HK-2 (cell line): ENCODE results near the gene TUBB8.
"Not testable (repeated sequence)": the region's sequence is repeated elsewhere in the genome, so short reads cannot be mapped to it uniquely, and the experiment has no call there.

Experiments
- DNase-seq: peaks from one replicate; pipeline ENCODE4 v3.0.0-alpha.2; 2018; ENCODE audit not compliant: unreplicated experiment

Gene TUBB8

DNA sequence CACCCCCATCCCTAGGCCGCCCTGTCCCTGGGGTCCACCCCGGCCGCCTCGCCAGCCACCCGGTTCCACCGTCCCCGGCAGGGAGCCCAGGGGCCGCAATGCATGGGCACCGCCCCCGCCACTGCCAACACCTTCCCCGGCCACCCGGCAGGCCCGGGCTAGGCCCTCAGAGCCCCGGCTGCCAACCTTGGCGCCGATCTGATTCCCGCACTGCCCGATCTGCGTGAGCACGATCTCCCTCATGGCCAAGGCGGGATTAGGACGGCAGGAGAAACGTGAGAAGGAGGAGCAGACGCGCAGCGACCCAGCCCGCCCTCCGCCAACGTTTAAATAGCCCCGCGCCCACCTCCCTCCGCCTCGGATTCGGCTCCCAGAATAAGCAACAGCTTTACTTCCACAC lies at the start of gene TUBB8:
Gene TUBB8, minus strand, starts transcription at position 301 of the 400 bp plus-strand sequence. Its CDS starts 58 bp downstream, at position 243.
- DNase-seq: no peak

DNA sequence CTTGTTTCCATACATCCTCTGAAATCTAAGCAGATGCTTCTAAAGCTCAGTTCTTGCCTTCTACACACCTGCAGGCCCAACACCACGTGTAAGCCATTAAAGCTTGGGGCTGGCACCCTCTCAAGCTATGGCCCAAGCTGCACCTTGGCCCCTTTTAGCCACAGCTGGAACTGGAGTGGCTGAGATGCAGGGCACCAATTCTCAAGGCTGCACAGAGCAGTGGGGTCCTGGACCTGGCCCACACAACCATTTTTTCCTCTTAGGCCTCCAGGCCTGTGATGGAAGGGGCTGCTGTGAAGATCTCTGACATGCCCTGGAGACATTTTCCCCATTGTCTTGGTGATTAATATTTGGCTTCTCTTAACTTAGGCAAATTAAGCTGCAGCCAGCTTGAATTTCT lies 47.4 kb upstream of the TUBB8 start:
- DNase-seq: no peak

DNA sequence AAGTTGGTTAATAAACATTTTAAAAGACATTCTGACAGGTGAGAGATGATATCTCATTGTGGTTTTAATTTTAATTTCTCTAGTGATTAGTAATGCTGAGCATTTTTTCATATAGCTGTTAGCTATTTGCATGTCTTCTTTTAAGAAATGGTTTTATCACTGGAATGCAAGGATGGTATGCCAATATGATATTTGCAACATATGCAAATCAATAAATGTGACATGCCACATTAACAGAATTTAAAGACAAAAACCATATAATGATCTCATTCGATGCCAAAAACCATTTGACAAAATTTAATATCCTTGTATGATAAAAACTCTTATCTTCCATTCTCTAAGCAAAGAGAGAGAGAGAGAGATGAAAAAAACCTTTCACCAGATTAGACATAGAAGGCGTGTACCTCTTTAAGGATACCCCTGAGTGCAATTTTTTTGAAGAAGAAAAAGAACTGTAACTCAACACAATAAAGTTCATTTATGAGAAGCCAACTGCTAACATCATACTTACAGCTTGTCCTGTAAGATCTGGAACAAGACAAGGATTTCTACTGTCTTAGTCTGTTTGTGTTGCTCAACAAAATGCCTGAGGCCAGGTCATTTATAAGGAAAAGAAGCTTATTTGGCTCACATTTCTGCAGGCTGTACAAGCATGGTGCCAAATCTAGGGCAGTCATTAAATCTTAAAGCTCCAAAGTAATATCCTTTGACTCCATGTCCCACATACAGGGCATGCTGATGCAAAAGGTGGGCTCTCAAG lies 46.4 kb upstream of the TUBB8 start:
- DNase-seq: no peak

DNA sequence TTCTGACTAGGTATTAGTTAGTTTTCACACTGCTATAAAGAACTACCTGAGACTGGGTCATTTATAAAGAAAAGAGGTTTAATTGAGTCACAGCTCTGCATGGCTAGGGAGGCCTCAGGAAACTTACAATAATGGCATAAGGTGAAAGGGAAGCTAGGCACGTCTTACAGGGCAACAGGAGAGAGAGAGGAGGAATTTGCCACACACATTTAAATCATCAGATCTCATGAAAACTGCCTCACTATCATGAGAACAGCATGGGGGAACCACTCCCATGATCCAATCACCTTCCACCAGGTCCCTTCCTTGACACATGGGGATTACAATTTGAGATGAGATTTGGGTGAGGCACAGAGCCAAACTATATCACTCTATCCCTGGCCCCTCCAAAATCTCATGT lies 45.5 kb upstream of the TUBB8 start:
- DNase-seq: no peak

DNA sequence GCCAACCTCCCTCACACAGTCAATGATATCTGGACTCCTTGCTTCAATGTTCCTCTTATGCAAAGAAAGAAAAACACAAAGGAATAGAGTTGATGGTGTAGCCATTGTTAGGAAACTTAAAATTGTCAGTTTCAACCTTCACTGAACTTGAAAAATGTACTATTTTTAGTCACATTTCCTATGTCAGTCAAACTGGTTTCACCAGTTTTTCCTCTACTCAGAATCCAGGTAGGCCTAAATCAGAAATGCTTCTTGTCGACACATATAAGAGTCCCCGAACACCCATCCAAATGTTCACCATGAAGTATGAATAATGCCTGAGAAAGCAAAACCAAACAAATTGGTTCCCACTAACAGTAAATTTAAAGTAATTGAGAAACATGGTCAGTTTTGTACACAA lies 43.8 kb upstream of the TUBB8 start:
- DNase-seq: no peak

DNA sequence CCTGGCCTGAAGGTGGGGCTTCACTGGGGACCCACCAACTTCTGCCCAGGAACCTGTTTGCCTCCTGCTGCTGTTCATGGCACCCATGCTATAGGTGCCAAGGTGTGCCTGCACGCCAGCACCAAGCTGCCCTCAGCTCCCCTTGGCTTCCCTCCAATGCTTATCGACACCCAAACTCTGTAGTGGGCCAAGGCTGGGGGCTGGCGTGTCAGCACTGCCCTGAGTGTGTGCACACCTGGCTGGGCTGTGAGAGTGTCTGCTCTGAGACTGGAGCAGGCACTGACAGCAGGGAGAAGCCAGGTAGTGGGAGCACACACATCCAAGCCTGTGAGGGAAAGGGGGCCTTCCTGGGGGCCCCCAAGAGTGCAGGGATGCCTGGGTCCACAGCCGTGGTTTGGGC lies 43.1 kb upstream of the TUBB8 start:
- no peak for DNase-seq

DNA sequence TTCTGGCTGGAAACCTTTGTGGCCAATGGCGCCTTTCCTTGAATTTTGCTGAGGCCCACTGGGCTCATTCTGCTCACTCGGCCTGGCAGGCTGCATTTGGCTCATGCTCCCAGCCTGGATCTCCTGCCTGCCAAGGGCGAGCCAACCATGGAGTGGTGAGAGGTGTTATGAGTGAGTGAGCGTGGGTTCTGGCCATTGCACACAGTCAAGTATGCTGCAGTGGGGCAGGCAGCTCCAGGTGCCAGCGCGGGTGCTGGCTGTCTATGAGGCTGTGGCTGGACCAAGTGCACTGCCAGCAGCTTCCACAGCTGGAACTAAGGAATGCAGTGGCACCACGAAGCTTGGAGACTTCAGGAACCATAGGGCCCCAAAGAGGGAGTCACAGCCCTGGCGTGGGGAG lies 42.2 kb upstream of the TUBB8 start:
- no peak for DNase-seq

DNA sequence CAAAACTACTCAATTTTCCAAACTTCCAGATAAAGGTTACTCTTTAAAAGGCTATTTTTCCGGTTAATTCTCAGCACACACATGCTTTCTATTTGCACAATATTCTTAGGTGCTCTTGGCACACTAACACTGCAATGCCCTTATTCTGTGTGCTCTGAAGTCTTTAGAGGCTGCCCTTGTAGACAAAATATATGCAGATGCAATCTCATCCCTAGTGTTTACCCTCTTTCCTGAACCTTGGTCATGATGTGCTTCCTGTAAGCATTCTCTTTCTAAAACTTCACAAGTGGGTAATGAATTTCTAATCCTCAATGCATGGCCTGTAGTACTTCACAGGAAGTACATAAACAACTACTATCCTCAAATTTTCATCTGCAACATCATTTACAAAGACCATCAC lies 41.1 kb upstream of the TUBB8 start:
- DNase-seq: no peak

DNA sequence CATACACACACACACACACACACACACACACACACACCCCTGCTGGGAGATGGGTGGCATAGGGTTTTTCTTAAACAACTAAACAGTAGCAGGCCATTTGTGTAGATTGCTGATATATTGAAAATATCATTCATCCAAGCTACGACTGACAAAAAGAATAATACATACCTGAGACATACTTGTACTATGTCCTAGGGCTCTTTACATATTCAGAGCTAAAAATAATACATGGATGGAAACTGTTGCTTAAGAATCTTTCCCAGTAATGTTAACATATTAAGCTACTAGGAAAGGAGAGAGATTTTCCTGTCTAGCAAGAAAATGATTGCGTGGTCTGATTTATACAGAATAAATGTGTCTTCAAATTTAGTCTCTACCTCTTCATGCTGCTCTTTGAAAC lies 40.2 kb upstream of the TUBB8 start:
- DNase-seq: no peak

DNA sequence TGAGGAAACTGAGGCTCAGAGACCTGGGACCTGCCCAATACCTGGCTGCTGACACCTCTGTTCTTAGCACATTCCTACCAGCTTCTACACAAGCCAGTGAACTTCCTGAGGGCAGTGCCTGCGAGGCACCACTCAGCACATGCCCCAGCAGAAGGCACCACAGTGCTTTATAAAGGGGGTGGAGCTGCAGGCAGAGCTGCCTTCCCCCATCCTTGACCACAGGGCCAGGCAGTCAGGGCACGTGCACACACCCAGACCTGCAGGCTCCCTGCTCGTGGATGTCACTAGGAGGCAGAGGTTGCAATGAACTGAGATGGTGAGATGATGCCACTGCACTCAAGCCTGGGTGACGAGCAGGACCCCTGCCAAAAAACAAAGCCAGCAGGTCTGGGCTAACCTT lies 39.2 kb upstream of the TUBB8 start:
- no peak for DNase-seq

DNA sequence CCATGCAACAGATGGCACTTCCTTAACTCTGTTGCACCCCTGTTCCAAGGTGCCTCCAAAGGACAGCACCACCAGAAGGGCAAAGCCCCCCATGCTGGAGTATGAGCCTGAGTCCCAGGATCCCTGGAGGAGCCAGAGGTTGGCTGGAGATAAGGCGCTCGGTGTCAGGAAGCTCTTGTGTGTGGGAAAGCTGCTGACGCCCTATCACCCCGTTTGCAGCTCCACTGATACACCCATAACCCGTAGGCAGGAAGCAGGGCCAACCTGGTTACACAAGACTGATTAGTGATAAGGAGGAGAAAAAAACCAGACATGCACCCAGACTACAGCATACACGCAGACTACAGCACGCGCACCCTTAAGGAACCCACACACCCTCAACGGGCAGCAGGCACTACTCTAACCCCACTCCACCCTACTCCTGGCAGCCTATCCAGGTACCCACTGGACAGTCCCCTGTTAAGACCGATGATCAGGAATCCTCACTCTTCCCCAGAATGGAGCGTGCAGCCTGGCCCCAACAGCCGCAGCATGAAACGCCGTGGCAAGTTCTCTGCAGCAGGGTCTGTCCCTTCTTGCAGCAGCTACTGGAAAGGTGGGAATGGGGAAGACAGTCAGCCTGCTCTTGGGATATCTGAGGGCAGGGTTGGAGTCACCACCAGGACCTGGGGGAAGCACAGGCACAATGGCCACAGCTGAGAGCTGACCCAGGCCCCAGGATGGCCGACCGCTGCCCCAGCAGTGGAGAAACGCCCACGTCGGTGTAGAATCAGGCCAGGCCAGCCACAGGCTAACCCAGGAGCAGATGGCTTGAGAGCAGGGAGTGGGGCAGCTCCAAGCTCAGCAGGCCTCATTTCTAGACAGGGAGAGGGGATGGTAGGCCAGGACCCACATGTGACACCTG lies 38.3 kb upstream of the TUBB8 start:
- DNase-seq: no peak

DNA sequence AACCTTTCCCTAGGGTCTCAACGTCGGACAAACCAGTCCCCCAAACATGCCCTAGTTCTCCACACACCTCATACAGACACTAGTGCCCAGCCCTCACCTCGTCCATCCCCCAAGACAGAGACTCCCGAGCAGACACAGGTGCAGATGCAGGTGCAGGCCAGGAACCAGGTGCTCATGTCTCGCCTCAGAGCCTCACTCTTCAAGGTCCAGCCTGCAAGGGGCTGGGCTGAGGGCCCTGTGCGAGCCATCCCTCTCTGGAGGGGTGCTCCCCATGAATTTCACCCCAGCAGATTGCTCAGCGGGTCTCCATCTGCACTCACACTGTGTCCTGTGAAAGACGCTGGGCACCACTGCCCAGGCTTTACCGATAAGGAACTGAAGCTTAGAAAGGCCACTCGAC lies 36.9 kb upstream of the TUBB8 start:
- no peak for DNase-seq

DNA sequence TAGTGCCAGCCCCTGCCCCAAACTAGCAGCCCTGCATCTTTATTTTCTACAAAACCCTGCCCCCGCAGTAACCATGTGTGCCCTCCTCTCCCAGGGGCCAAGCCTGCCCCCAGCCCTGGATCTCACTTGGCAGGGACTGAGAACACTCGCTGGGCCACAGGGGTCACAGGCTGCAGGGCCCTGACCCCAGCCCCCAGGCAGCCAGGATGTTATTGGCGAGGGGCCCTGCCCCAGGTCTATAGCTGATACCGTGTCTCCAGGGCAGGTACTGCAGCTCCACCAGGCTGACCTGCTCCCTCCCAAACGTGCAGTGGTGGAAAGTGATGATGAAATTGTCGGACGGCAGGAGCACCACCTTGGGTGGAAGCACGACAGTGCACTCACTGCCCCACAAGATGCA lies 35.9 kb upstream of the TUBB8 start:
- DNase-seq: no peak

DNA sequence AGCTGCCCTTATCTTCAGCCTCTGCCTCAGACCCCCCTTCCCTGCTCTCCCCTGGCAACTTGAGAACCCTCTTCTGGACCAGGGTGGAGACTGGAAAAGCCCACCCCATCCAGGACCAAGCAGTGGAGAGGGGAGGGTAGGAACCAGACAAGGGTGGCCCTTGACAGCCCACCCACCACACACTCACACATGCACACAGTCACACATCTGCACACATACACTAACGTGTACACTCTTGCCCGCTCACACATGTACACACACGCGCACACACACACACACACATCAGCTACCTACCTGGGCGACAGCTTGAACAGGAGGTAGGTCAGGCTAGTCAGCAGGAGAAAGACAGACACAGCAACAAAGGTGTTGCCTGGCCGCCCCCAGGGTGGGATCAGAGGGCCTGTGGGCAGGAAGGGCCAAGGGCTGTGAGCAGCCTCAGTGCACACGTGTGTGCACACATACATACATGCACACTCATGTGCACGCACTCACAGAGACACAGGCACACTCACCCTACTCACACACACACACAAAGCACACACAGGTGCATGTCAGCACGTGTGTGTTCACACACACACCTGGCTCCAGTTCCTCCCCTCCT lies 34.9 kb upstream of the TUBB8 start:
- no peak for DNase-seq

DNA sequence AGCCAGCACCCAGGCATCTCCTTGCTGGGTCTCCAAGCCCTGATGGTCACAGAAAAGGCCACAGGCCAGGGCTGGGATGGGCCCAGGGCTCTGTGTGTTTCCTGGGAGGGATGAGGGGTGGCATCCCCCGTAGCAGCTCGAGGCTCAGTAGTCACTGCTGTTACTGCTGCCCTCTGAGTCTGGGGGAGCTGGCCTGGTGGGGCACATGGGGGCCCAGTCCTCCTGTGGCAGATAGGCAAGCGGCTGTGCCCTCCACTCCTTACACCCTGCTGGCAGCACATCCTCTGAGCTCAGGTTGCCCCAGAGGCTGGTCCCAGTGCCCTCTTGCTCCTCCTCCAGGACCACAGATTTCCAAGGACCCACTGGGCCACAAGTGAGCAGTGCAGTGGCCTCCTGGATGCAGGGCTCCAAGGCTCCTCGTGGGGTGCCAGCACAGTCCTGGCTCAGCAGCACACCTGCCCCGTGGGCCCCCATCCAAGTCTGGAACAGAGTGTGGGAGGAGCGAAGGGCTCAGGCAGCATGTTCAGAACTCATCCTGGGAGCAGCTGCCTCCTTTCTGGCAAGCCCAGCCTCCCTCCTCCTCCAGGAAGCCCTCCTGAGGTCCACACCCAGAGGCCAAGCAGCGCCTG lies 31.5 kb upstream of the TUBB8 start:
- DNase-seq: no peak

DNA sequence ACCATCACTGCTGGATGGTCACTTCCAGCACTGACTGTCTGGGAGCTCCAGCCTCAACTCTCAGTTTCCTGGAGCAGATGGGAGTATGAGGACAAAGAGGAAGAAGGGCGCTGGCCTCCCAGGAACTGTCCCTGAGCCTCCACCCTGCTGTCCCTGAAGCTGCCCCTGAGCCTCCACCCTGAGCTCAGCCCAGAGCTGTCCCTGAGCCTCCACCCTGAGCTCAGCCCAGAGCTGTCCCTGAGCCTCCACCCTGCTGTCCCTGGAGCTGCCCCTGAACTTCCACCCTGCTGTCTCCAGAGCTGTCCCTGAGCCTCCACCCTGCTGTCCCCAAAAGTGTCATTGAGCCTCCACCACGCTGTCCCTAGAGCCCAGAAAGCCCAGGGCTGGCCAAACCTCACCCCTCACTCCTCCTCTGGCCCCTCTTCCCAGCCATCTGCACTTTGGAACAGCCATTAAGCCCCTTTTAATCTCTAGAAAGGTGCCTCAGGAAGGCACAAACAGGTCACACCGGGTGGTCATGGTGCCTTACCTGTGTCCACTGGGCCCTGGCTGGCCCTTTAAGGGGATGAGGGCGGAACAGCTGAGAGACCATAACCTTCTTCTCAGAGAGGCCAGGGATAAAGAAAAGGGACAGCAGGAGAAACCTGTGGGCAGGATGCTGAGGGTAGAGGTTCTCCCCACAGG lies 30.6 kb upstream of the TUBB8 start:
- DNase-seq: no peak

DNA sequence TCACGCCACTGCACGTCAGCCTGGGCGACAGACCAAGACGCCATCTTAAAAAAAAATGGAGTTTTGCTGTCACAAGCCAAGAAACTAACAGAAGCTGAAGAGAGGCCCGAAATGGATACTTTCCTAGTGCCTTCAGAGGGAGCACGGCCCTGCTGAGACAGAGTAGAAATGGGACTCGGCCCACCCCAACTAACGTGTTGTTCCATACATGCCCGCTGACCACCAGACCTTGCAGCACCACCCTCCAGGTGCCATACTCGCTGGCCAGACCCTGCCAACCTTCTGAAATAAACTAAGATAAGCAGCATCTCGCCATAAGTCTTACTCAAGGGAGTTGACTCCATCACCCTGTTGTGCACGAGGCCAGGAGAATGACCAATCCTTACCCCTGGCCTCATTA lies 29.5 kb upstream of the TUBB8 start:
- no peak for DNase-seq

DNA sequence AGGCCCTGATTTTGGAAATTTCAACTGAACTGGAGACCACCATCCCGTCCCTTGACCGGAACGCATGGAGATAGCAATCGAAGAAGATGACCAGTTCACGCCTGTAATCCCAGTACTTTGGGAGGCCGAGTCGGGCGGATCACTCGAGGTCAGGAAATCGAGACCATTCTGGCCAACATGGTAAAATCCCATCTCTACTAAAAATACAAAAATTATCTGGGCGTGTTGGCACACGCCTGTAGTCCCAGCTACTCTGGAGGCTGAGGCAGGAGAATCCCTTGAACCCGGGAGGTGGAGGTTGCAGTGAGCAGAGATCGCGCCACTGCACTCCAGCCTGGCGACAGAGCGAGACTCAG lies 25.1 kb upstream of the TUBB8 start:
- not testable (repeated sequence) for DNase-seq

DNA sequence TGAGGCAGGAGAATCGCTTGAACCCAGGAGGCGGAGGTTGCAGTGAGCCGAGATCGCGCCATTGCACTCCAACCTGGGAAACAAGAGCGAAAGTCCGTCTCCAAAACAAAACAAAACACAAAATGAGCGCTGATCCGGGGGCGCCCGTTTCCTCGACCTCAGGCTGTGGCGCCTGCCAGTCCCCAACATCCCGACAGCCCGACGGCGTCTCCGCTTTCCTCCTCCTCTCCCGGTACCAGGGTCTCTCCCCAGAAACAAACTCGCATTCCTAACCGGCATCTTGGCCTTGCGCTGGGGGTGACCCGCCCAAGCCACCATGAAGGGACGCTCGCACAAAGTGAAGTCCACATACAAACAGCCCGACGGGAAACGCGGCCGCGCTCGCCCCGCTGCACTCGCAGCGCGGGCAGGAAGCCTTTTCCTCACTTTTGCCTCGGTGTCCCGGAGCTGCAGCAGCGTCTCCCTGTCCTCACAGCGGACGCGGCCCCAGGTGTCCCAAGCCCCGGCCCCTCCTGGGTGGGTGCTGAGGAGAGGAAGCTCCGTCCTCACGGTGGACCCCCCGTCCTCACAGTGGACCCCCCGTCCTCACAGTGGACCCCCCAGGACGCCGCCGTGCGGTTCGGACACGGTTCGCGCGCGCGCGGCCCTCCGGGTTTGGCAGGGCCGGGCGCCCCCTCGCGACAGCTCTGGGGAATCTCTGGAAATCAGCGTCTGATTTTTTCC lies 24.6 kb upstream of the TUBB8 start:
- peak; percentile 38 for DNase-seq

DNA sequence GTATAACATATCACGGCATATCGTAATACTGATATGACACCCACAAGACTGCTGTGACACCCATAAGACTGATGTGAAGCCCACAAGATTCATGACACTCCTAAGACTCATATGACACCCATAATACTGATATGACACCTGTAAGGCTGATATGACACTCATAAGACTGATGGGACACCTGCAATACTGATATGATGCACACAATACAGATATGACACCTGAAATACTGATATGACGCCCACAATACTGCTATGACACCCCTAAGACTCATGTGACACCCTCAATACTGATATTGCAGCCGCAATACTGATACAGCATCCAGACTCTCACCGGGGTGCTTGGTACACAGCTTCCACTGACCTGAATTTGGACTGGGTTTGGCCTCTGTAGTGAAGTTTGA lies 19.1 kb upstream of the TUBB8 start:
- not testable (repeated sequence) for DNase-seq

DNA sequence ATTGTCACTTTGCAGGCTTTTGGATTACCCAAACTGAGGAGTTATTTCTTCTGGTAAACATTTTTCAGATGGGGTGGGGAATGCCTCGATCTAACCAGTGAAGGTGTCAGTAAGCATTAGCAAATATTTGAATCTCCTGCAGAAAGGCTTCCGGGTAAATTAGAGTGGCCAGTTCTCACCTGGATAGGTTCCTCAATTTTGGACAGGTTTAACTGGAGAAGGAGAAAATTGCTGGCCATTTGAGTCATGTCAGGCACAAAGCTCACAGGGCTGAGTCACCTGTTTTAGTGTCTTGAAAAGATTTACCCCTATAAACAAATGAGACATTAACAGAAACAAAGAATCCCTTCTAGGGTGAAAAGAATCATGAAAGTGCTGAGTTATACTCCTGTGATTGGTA lies 830 bp upstream of the TUBB8 start:
- DNase-seq: not testable (repeated sequence)
